Stimulated activated naive CD4-positive, alpha-beta T cell (primary cell): ENCODE data around the gene SHC2.

ENCODE experiments used
- DNase-seq, 6 experiments: peaks; one replicate each; lab custom pipeline; 2025; lab: John Stamatoyannopoulos, UW

Gene SHC2

GRCh38 chr19:460877-461720 lies at the start of gene SHC2:
Gene SHC2, minus strand, starts transcription at chr19:461033. Its CDS starts 37 bp downstream, at chr19:460996.
- DNase-seq, result no peak

GRCh38 chr19:508204-509150 lies 47.6 kb upstream of the SHC2 start:
- DNase-seq, result no peak

GRCh38 chr19:507286-508203 lies 46.7 kb upstream of the SHC2 start, which contains the start of gene TPGS1:
Gene TPGS1, plus strand, starts transcription at chr19:507497. Its CDS starts 10 bp downstream, at chr19:507507.
- DNase-seq, result peak; percentile 82 to 100 (median 92)

GRCh38 chr19:506404-507285 lies 45.8 kb upstream of the SHC2 start:
- DNase-seq, result peak; percentile 92 to 100 (median 96)

- no peak for DNase-seq
Measured at GRCh38 chr19:504616-505015, 43.8 kb upstream of the SHC2 start.

GRCh38 chr19:501646-502045 lies 40.8 kb upstream of the SHC2 start:
- DNase-seq, result no peak

- no peak for DNase-seq
Measured at GRCh38 chr19:498977-499623, 38.3 kb upstream of the SHC2 start.

- no peak for DNase-seq
Measured at GRCh38 chr19:498511-498891, 37.7 kb upstream of the SHC2 start.

- no peak for DNase-seq
Measured at GRCh38 chr19:497869-498510, 37.2 kb upstream of the SHC2 start.

- DNase-seq, result no peak
Measured at GRCh38 chr19:497491-497868, 36.6 kb upstream of the SHC2 start.

GRCh38 chr19:496986-497385 lies 36.2 kb upstream of the SHC2 start:
- no peak for DNase-seq

- no peak for DNase-seq
Measured at GRCh38 chr19:496112-496665, 35.4 kb upstream of the SHC2 start, which contains the start of gene MADCAM1. Gene MADCAM1, plus strand, starts transcription at chr19:496486. Its CDS starts 14 bp downstream, at chr19:496500.

- DNase-seq, result peak in 3 of 6 experiments; percentile 24 to 55 (median 34)
Measured at GRCh38 chr19:495402-496111, 34.7 kb upstream of the SHC2 start.

- DNase-seq, result no peak
Measured at GRCh38 chr19:495081-495401, 34.2 kb upstream of the SHC2 start.

GRCh38 chr19:494171-495080 lies 33.6 kb upstream of the SHC2 start:
- DNase-seq, result no peak

- no peak for DNase-seq
Measured at GRCh38 chr19:493391-494170, 32.7 kb upstream of the SHC2 start.

- DNase-seq, result peak in 4 of 6 experiments; percentile 49 to 78 (median 54)
Measured at GRCh38 chr19:492091-492531, 31.3 kb upstream of the SHC2 start.
